DND-41 (cell line): ENCODE results near the gene RASGRF2.
A peak's percentile ranks its signal among the peaks of the same experiment; 100 is the strongest.

ENCODE experiments used
- CTCF ChIP-seq: IDR thresholded peaks from 2 replicates; pipeline ENCODE4 v1.5.1; 2012; ENCODE audit warnings: borderline replicate concordance, low read length, moderate library complexity, mild to moderate bottlenecking; ENCODE audit not compliant: poor library complexity, severe bottlenecking; ENCODE audit errors: extremely low read depth
- EZH2 ChIP-seq: IDR thresholded peaks from 3 replicates; pipeline ENCODE4 v1.6.1; 2012; ENCODE audit warnings: borderline replicate concordance, low read depth, mild to moderate bottlenecking, moderate library complexity, low read length, inconsistent platforms; ENCODE audit not compliant: severe bottlenecking

DNA sequence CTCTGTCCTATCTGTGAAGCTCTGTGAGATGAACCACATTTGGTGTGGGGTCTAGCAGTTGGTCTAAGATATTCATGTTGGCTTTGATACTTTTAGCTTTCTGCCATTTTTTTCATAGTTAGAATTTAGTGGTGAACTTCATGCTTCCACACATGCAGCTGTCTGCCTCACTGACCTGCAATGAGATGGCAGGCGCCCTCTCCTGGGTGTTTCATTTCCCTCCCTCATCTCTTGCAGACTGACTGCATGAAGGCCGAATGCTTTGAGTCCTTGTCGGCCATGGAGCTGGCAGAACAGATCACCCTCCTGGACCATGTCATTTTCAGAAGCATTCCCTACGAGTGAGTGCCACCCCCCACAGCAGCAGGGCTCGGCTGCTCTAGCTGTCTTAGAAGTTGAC is 246.8 kb downstream of the RASGRF2 start:
- peak; percentile 53 for TF ChIP-seq CTCF
- TF ChIP-seq EZH2: no peak
